Activated CD4-positive, alpha-beta T cell treated with anti-CD3 and anti-CD28 coated beads, Interleukin-2, amount 50 U/mL, for 24 hours (primary cell): Measurements from ENCODE around the gene RB1.
"Not testable (repeated sequence)": the region's sequence is repeated elsewhere in the genome, so short reads cannot be mapped to it uniquely, and the experiment has no call there.

Experiments
- DNase-seq, 2 donors: peaks; one replicate each; pipeline ENCODE4 v3.0.0-alpha.2; 2020; ENCODE audit warnings: low read depth in 1 of 2, low spot score in 1 of 2

The RB1 gene

GRCh38 chr13:48346583-48346982, 43.0 kb downstream of the RB1 start:
- no peak for DNase-seq

GRCh38 chr13:48349525-48349924, 46.0 kb downstream of the RB1 start:
- no peak for DNase-seq

- no peak for DNase-seq
Measured at GRCh38 chr13:48353590-48353989, 50.0 kb downstream of the RB1 start.

GRCh38 chr13:48355524-48355923, 52.0 kb downstream of the RB1 start:
- DNase-seq = not testable (repeated sequence)

GRCh38 chr13:48356750-48357149, 53.2 kb downstream of the RB1 start:
- no peak for DNase-seq

GRCh38 chr13:48369988-48370387, 66.4 kb downstream of the RB1 start:
- no peak for DNase-seq

- DNase-seq = no peak
Measured at GRCh38 chr13:48370815-48371214, 67.3 kb downstream of the RB1 start.

GRCh38 chr13:48377857-48378256, 74.3 kb downstream of the RB1 start:
- DNase-seq = no peak

- DNase-seq = no peak
Measured at GRCh38 chr13:48380581-48380980, 77.0 kb downstream of the RB1 start.

GRCh38 chr13:48383384-48383783, 79.8 kb downstream of the RB1 start:
- DNase-seq = no peak

GRCh38 chr13:48386816-48387215, 83.3 kb downstream of the RB1 start:
- DNase-seq = no peak

GRCh38 chr13:48391257-48391656, 87.7 kb downstream of the RB1 start:
- DNase-seq = no peak

GRCh38 chr13:48393030-48393697, 89.6 kb downstream of the RB1 start:
- no peak for DNase-seq

GRCh38 chr13:48393698-48394085, 90.1 kb downstream of the RB1 start:
- DNase-seq = no peak

- DNase-seq = no peak
Measured at GRCh38 chr13:48397744-48398143, 94.2 kb downstream of the RB1 start.

GRCh38 chr13:48398450-48399095, 95.0 kb downstream of the RB1 start:
- DNase-seq = no peak

- no peak for DNase-seq
Measured at GRCh38 chr13:48400090-48400694, 96.6 kb downstream of the RB1 start.

- DNase-seq = no peak
Measured at GRCh38 chr13:48400850-48401291, 97.3 kb downstream of the RB1 start.

- DNase-seq = no peak
Measured at GRCh38 chr13:48401480-48401879, 97.9 kb downstream of the RB1 start.

- no peak for DNase-seq
Measured at GRCh38 chr13:48402325-48402932, 98.9 kb downstream of the RB1 start.

GRCh38 chr13:48403151-48403631, 99.6 kb downstream of the RB1 start:
- DNase-seq = no peak

GRCh38 chr13:48403913-48404312, 100.4 kb downstream of the RB1 start:
- no peak for DNase-seq
